ENCODE results near the gene DISP3.

DISP3 gene

GRCh38 chr1:11550664-11551283 is 71.8 kb downstream of the DISP3 start:
- DNase-seq, result no peak

GRCh38 chr1:11558276-11558675 is 79.3 kb downstream of the DISP3 start:
- DNase-seq, result no peak

GRCh38 chr1:11558871-11559590 is 80.1 kb downstream of the DISP3 start:
- DNase-seq, result no peak

- no peak for DNase-seq
Observed at GRCh38 chr1:11559591-11559970, 80.6 kb downstream of the DISP3 start.

- no peak for DNase-seq
Observed at GRCh38 chr1:11560061-11560460, 81.1 kb downstream of the DISP3 start.

- DNase-seq, result no peak
Observed at GRCh38 chr1:11561740-11562139, 82.8 kb downstream of the DISP3 start.

GRCh38 chr1:11562664-11563063 is 83.7 kb downstream of the DISP3 start:
- no peak for DNase-seq

- DNase-seq, result no peak
Observed at GRCh38 chr1:11563560-11564069, 84.7 kb downstream of the DISP3 start.

- DNase-seq, result no peak
Observed at GRCh38 chr1:11564237-11564636, 85.3 kb downstream of the DISP3 start.

- no peak for DNase-seq
Observed at GRCh38 chr1:11566042-11566850, 87.3 kb downstream of the DISP3 start.

- no peak for DNase-seq
Observed at GRCh38 chr1:11567244-11568065, 88.5 kb downstream of the DISP3 start.

GRCh38 chr1:11568687-11569086 is 89.7 kb downstream of the DISP3 start:
- DNase-seq, result no peak

- no peak for DNase-seq
Observed at GRCh38 chr1:11569551-11569950, 90.6 kb downstream of the DISP3 start.

- no peak for DNase-seq
Observed at GRCh38 chr1:11569954-11570353, 91.0 kb downstream of the DISP3 start.

GRCh38 chr1:11570821-11571380 is 91.9 kb downstream of the DISP3 start:
- no peak for DNase-seq

- DNase-seq, result no peak
Observed at GRCh38 chr1:11571906-11572616, 93.1 kb downstream of the DISP3 start.

GRCh38 chr1:11573116-11573692 is 94.2 kb downstream of the DISP3 start:
- no peak for DNase-seq

- DNase-seq, result no peak
Observed at GRCh38 chr1:11575553-11575952, 96.6 kb downstream of the DISP3 start.

GRCh38 chr1:11576109-11576875 is 97.3 kb downstream of the DISP3 start:
- DNase-seq, result no peak

GRCh38 chr1:11578004-11578403 is 99.0 kb downstream of the DISP3 start:
- DNase-seq, result no peak

GRCh38 chr1:11579506-11579905 is 100.6 kb downstream of the DISP3 start:
- no peak for DNase-seq

Data from CD4-positive, alpha-beta T cell treated with Interleukin-15 for 1 hour (primary cell).